NCI-H510A treated with DMSO at 0.1 percent for 48 hours (cell line): ENCODE data around the gene FRMD4A.
"Not testable (repeated sequence)": the region's sequence is repeated elsewhere in the genome, so short reads cannot be mapped to it uniquely, and the experiment has no call there.

Source experiments
- DNase-seq: peaks from one replicate; lab custom pipeline; 2025; lab: John Stamatoyannopoulos, UW

Gene FRMD4A

DNA sequence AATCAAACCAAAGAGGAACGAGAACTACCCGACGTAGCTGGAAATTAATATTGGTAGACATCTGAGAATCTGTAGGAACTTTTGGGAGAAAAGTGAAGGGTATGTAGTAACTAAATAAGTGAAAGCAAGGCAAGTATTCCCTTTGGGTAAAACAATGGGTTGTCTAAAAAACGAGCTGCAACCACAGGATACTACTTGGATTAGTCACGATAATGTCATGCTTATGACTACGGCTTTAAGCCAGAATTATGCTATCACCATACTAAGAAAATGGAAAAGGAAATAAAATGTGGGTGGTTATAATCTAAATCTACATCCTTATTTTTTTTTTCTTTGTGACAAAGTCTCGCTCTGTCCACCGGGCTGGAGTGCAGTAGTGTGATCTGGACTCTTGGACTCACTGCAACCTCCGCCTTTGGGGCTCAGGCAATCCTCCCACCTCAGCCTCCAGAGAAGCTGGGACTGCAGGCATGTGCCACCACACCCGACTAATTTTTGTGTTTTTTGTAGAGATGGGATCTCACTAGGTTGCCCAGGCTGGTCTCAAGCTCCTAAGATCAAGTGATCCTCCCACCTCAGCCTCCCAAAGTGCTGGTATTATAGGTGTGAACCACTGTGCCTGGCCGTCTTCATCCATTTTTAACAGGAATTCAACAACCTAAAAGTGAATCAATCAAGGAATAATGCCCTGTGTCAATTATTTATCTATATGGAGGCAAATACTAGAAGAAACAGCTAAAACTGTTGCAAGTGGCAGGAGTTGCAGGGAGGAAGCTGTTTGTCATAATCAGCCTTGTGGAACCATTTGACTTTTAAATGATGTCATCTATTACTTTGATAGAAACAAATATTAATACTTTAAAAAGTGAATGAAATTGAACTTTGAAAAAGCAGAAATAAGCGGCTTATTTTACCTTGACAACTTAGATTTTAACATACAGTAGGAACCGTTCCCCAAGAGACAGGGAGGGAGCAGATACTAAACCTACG is 554.6 kb downstream of the FRMD4A start:
- no peak for DNase-seq

GRCh38 chr10:13774303-13774893 is 556.3 kb downstream of the FRMD4A start:
- no peak for DNase-seq

- no peak for DNase-seq
These were observed 557.1 kb downstream of the FRMD4A start for GRCh38 chr10:13773496-13774170.

- no peak for DNase-seq
These were observed 557.7 kb downstream of the FRMD4A start for GRCh38 chr10:13773043-13773442.

DNA sequence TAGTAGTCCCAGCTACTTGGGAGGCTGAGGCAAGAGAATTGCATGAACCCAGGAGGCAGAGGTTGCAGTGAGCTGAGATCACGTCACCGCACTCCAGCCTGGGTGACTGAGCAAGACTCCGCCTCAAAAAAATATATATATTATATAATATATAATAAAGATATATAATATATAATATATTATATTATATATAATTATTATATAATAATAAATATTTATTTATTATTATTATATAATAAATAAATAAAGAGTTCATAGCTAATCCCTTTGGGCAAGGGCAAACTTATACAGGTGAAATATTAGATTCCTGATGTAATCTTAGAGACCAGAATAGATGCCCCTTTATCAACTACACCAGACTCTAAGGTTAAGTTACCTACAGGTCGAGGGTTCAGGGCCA is 558.7 kb downstream of the FRMD4A start:
- DNase-seq = no peak

DNA sequence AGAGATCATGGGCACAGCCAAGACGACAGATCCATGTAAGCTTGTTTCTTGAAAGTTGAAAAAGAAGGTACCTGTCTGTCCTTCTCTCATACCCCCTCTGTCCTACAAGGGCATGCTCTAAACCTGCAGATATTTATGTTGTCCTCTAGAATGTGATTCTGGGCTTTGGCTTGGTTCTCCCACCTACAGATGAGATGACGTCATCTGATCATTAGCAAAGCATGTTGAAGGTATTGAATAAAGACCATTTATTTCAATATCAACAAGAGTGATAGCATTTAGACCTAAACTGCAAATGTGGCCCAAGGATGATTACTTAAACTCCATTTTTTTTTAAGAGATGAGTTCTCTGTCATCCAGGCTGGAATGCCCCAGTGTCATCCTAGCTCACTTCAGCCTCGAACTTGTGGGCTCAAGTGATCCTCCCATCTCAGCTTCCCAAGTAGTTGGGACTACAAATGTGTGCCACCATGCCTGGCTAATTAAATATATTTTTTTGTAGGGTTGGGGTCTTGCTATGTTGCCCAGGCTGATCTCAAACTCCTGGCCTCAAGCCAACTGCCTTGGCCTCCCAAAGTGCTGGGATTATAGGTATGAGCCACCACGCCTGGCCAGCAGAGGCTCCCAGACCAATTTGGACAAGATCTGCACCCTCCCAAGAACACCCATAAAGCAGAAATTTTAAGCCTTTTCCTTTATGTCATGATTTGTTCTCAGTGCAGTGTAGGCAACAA is 559.8 kb downstream of the FRMD4A start:
- DNase-seq = no peak

DNA sequence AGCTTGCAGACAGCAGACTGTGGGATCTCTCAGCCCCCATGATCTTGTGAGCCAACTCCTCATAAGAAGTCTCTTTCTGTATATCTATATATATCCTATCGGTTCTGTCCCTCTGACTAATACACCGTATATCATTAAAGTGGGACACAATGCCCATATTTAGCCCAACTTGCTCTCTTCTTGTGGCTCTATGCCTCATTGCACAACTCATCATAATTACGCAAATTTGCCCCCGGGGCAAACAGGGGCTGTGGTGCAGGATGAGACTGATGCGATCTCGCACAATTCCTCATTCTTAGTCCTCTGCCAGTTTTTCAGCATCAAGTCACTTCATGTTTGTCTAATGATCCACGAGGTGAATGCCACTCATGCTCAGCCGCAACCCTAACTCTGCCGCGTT is 560.8 kb downstream of the FRMD4A start:
- DNase-seq = no peak

DNA sequence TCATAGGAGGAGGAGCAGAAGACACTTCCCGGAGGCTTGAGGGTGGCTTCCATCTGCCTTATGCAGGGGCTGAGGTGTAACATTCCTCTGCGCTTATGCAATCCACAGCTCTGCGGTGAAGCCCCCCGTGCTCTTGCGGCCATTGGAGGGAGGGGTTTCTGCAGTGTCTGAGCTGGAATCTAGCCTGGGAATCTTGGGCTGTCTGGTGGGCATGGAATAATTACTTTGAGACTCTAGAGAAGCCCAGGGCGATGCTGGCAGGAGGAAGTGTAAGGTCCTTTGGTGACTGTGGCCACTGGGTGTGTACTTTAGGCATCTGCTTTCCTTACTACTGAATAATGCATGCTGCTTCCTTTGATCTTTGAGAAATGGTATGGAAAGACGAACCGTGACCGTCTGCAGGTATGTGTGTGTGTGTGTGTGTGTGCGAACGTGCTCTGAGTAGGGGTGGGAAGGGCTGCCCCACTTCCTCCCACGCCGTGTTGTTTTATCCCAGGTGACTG is 563.0 kb downstream of the FRMD4A start:
- no peak for DNase-seq

GRCh38 chr10:13767148-13767547 is 563.6 kb downstream of the FRMD4A start:
- not testable (repeated sequence) for DNase-seq

DNA sequence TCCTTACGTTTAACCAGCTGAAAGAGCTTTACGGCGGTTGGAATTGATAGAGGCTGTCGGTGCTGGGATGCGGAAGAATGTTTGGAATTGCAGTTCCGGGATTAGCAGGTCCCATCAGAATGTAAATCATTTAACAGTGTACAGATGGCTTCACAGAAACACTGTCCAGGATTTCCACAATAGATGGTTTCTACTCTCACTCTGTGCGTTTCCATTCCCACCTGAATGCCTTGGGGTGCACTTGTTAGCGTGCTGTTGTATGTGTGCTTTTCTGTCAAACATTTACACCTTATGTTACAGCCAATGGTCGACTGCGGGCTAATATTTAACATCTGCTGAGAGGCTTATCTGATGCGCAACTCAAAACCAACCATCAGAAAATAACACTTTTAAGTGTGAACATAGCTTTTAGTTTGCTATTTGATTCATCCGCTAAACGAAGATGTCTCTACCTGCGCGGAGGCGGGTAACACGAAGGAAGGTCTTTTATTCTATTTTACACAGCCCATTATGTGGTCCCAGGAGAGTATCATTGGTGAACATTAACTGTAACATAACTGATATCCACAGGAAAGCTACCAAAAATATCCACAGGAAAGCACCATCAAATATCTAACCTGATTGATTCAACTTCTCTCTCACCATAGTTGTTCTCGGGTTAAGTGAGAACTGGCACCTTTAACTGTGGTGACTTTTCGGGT is 564.9 kb downstream of the FRMD4A start:
- DNase-seq = no peak

DNA sequence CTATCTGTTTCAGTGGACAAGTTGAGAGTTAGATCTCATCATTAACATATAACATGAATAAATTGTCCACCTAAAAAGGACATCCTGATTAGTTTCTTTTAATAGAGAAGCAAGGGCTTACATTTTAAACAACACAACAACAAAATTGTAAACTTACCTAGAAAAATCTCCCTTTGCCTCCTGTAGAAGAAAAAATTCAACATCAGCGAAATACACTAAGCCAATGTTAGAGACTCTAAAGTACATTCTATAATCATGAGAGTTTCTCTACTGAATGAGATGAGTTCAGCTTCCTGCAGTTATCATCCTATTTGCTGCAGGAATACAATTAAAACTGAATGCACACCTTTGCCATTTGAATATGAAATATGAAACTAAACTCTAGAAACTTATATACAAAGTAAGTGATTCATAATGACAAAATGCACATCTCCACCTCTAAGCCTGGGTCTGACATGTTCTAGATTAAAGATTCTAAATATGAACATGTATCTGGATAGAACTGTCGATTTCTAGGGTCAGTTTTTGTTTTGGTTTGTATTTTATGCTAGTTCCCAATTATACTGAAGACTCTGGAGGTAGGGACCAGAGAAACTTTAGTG is 569.1 kb downstream of the FRMD4A start:
- DNase-seq = no peak

DNA sequence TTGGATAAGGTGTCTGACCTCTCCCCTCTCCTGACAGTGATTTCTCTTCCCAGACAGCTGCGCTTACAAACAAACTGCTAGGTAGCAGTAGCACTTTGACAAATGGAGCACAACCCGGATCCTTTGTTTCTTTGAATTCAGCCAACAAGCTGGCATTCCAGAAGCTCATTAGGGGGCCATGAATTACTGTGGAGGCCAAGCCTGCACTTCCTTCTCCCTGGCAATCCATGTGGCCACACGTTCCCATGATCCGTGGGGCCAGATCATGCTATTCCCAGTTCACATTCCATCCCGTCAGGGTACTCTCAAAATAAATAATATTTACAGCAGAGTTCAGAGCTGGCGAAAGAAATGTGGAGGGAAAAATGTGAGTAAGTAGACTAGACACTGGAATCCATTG is 571.6 kb downstream of the FRMD4A start:
- DNase-seq = no peak

- DNase-seq = no peak
These were observed 572.0 kb downstream of the FRMD4A start for GRCh38 chr10:13758756-13759155.

DNA sequence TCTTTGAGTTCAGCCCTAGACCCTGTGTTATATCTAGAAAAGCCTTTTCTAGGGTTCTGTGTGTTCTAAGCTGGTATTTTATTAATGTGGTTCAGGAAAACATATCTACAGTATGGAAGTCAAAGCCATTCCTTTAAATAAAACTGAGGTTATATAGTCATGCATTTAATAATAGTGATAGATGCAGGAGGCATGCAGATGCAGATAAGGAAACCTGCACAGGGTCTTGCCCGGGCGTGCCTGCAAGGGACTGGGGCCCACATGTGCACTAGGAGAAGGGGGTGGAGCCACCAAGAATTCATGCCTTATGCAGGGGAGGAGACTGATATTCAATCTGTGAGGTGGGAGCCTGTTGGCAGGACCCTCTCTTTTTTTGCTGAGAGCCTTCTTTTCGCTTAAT is 572.4 kb downstream of the FRMD4A start:
- no peak for DNase-seq

- DNase-seq = no peak
These were observed 576.4 kb downstream of the FRMD4A start for GRCh38 chr10:13754277-13754676.

DNA sequence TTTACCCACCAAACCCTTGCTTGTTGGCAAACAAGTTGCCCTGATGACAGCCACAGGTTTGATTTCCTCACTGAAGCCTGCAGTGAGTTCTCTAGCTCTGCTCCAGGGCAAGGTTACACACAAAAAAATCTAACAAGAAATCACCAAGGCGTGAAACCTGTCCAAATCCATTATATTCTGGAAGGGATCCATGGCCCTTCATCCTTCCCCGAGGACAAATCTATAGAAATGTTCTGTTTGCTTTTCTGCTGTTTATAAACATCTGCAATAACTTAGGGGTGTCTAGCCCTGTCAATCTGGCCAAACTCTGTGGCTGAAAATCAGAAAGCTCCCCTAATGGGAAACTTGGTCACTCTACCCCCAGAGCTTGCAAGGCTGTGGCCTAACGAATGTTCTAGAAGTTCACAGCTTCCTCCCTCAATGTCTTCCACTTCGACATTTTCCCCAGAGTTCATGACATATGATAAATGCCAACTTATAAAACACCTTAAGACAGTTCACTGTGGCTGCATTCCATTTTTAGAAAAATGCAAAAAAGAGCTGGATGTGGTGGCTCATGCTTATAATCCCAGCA is 579.4 kb downstream of the FRMD4A start:
- no peak for DNase-seq

GRCh38 chr10:13750299-13751190 is 580.2 kb downstream of the FRMD4A start:
- DNase-seq = no peak

- no peak for DNase-seq
These were observed 585.5 kb downstream of the FRMD4A start for GRCh38 chr10:13745271-13745670.

GRCh38 chr10:13743963-13744362 is 586.8 kb downstream of the FRMD4A start:
- DNase-seq = no peak
